ENCODE results near the gene RBM47.
"Not testable (repeated sequence)": the region's sequence is repeated elsewhere in the genome, so short reads cannot be mapped to it uniquely, and the experiment has no call there.

Gene RBM47

GRCh38 chr4:40448875-40449274, 180.8 kb downstream of the RBM47 start:
- Histone ChIP-seq H3K27me3 (ENCODE audit: low read depth, low read length) (no peaks in the 10 kb centered on the region), H2AFZ (ENCODE audit: low read depth, low read length) (no peak overlapping the region), H4K20me1 (ENCODE audit: insufficient read depth, low read length) (no peaks in the 10 kb centered on the region), H3K79me2 (ENCODE audit: low read length) (no peaks in the 10 kb centered on the region), H3K4me1 (ENCODE audit: low read length) (peaks cover 12% of the 10 kb centered on the region; the same call in 1 of the 2 replicates), H3K36me3 (replicated peaks; ENCODE audit: low read depth, low read length) (no peaks in the 10 kb centered on the region), H3K9me3 (ENCODE audit: insufficient read depth, low read length) (no peaks in the 10 kb centered on the region), H3K27ac (ENCODE audit: low read length) (no peak overlapping the region), H3K9ac (ENCODE audit: low read length) (no peak overlapping the region), H3K4me3 (ENCODE audit: low read length) (no peak overlapping the region), H3K4me2 (ENCODE audit: low read length) (no peak overlapping the region)
- TF ChIP-seq EZH2phosphoT487 (IDR thresholded peaks at IDR 0.05; ENCODE audit: low read depth) (no peak), CTCF (IDR thresholded peaks at IDR 0.05; ENCODE audit: low read depth, low read length) (no peak)

GRCh38 chr4:40446839-40447238, 182.8 kb downstream of the RBM47 start:
- Histone ChIP-seq H3K9ac (ENCODE audit: low read length) (no peak overlapping the region), H4K20me1 (ENCODE audit: insufficient read depth, low read length) (no peaks in the 10 kb centered on the region), H2AFZ (ENCODE audit: low read depth, low read length) (no peak overlapping the region), H3K36me3 (replicated peaks; ENCODE audit: low read depth, low read length) (no peaks in the 10 kb centered on the region), H3K27ac (ENCODE audit: low read length) (no peak overlapping the region), H3K4me3 (ENCODE audit: low read length) (no peak overlapping the region), H3K9me3 (ENCODE audit: insufficient read depth, low read length) (no peaks in the 10 kb centered on the region), H3K27me3 (ENCODE audit: low read depth, low read length) (no peaks in the 10 kb centered on the region), H3K4me1 (ENCODE audit: low read length) (no peaks in the 10 kb centered on the region), H3K79me2 (ENCODE audit: low read length) (no peaks in the 10 kb centered on the region), H3K4me2 (ENCODE audit: low read length) (no peak overlapping the region)
- TF ChIP-seq CTCF (IDR thresholded peaks at IDR 0.05; ENCODE audit: low read depth, low read length) (no peak), EZH2phosphoT487 (IDR thresholded peaks at IDR 0.05; ENCODE audit: low read depth) (no peak)

- H3K4me2 ChIP-seq (ENCODE audit: low read length); H3K9me3 ChIP-seq (ENCODE audit: insufficient read depth, low read length); H3K79me2 ChIP-seq (ENCODE audit: low read length); H3K4me3 ChIP-seq (ENCODE audit: low read length); H2AFZ ChIP-seq (ENCODE audit: low read depth, low read length); H4K20me1 ChIP-seq (ENCODE audit: insufficient read depth, low read length); H3K27ac ChIP-seq (ENCODE audit: low read length); H3K4me1 ChIP-seq (ENCODE audit: low read length); H3K9ac ChIP-seq (ENCODE audit: low read length); H3K36me3 ChIP-seq (replicated peaks; ENCODE audit: low read depth, low read length); H3K27me3 ChIP-seq (ENCODE audit: low read depth, low read length): not testable (repeated sequence)
Observed at GRCh38 chr4:40446261-40446750, 183.4 kb downstream of the RBM47 start.

GRCh38 chr4:40445671-40446070, 184.0 kb downstream of the RBM47 start:
- no peaks in the 10 kb centered on the region for H3K9me3 ChIP-seq (ENCODE audit: insufficient read depth, low read length)
- no peak overlapping the region for H3K4me3 ChIP-seq (ENCODE audit: low read length)
- H3K27me3 ChIP-seq (ENCODE audit: low read depth, low read length), result no peaks in the 10 kb centered on the region
- no peak overlapping the region for H2AFZ ChIP-seq (ENCODE audit: low read depth, low read length)
- no peaks in the 10 kb centered on the region for H3K79me2 ChIP-seq (ENCODE audit: low read length)
- H4K20me1 ChIP-seq (ENCODE audit: insufficient read depth, low read length), result no peaks in the 10 kb centered on the region
- no peak overlapping the region for H3K9ac ChIP-seq (ENCODE audit: low read length)
- H3K36me3 ChIP-seq (replicated peaks; ENCODE audit: low read depth, low read length), result no peaks in the 10 kb centered on the region
- TF ChIP-seq CTCF (IDR thresholded peaks at IDR 0.05; ENCODE audit: low read depth, low read length), result no peak
- TF ChIP-seq EZH2phosphoT487 (IDR thresholded peaks at IDR 0.05; ENCODE audit: low read depth), result no peak
- H3K27ac ChIP-seq (ENCODE audit: low read length), result no peak overlapping the region
- H3K4me2 ChIP-seq (ENCODE audit: low read length), result no peak overlapping the region
- no peaks in the 10 kb centered on the region for H3K4me1 ChIP-seq (ENCODE audit: low read length)

GRCh38 chr4:40441430-40441829, 188.2 kb downstream of the RBM47 start:
- H3K36me3 ChIP-seq (replicated peaks; ENCODE audit: low read depth, low read length), result no peaks in the 10 kb centered on the region
- H3K79me2 ChIP-seq (ENCODE audit: low read length), result no peaks in the 10 kb centered on the region
- no peak overlapping the region for H3K27ac ChIP-seq (ENCODE audit: low read length)
- H3K27me3 ChIP-seq (ENCODE audit: low read depth, low read length), result no peaks in the 10 kb centered on the region
- no peaks in the 10 kb centered on the region for H3K9me3 ChIP-seq (ENCODE audit: insufficient read depth, low read length)
- no peak overlapping the region for H2AFZ ChIP-seq (ENCODE audit: low read depth, low read length)
- H3K4me3 ChIP-seq (ENCODE audit: low read length), result no peak overlapping the region
- H3K4me2 ChIP-seq (ENCODE audit: low read length), result no peak overlapping the region
- H3K4me1 ChIP-seq (ENCODE audit: low read length), result no peaks in the 10 kb centered on the region
- no peak overlapping the region for H3K9ac ChIP-seq (ENCODE audit: low read length)
- H4K20me1 ChIP-seq (ENCODE audit: insufficient read depth, low read length), result no peaks in the 10 kb centered on the region
- TF ChIP-seq EZH2phosphoT487 (IDR thresholded peaks at IDR 0.05; ENCODE audit: low read depth) (no peak), CTCF (IDR thresholded peaks at IDR 0.05; ENCODE audit: low read depth, low read length) (no peak)
